CD4-positive, alpha-beta T cell treated with Interleukin-15 for 1 hour (primary cell): ENCODE results near the gene AP5S1.
A peak's percentile ranks its signal among the peaks of the same experiment; 100 is the strongest.

Source experiments
- DNase-seq: peaks from one replicate; pipeline ENCODE4 v3.0.0-alpha.2; 2020

Gene AP5S1

GRCh38 chr20:3846740-3847428 is 26.5 kb downstream of the AP5S1 start, which contains the start of gene MAVS:
TSS of gene MAVS (plus strand) at chr20:3846834. CDS start at chr20:3854625, 7,791 bp downstream.
- peak; percentile 83 for DNase-seq

- DNase-seq, result no peak
These were observed 27.1 kb downstream of the AP5S1 start for GRCh38 chr20:3847429-3847940.

GRCh38 chr20:3848565-3848964 is 28.2 kb downstream of the AP5S1 start:
- no peak for DNase-seq

GRCh38 chr20:3854462-3854871 is 34.1 kb downstream of the AP5S1 start:
- no peak for DNase-seq

GRCh38 chr20:3857405-3857804 is 37.1 kb downstream of the AP5S1 start:
- DNase-seq, result no peak

- no peak for DNase-seq
These were observed 38.3 kb downstream of the AP5S1 start for GRCh38 chr20:3858689-3859088.

GRCh38 chr20:3861191-3861590 is 40.8 kb downstream of the AP5S1 start:
- no peak for DNase-seq

- DNase-seq, result no peak
These were observed 42.0 kb downstream of the AP5S1 start for GRCh38 chr20:3862333-3862732.

GRCh38 chr20:3863317-3863716 is 43.0 kb downstream of the AP5S1 start:
- no peak for DNase-seq

- no peak for DNase-seq
These were observed 44.2 kb downstream of the AP5S1 start for GRCh38 chr20:3864518-3864917.

- DNase-seq, result no peak
These were observed 45.0 kb downstream of the AP5S1 start for GRCh38 chr20:3865152-3865886.

GRCh38 chr20:3865887-3866407 is 45.6 kb downstream of the AP5S1 start:
- DNase-seq, result no peak

- no peak for DNase-seq
These were observed 46.1 kb downstream of the AP5S1 start for GRCh38 chr20:3866464-3866863.

- DNase-seq, result no peak
These were observed 47.5 kb downstream of the AP5S1 start for GRCh38 chr20:3867802-3868201.

- DNase-seq, result no peak
These were observed 49.7 kb downstream of the AP5S1 start for GRCh38 chr20:3869839-3870634.

GRCh38 chr20:3871550-3872265 is 51.4 kb downstream of the AP5S1 start:
- no peak for DNase-seq

GRCh38 chr20:3873507-3873906 is 53.2 kb downstream of the AP5S1 start:
- no peak for DNase-seq

- DNase-seq, result no peak
These were observed 54.0 kb downstream of the AP5S1 start for GRCh38 chr20:3874194-3874844.

- DNase-seq, result no peak
These were observed 55.1 kb downstream of the AP5S1 start for GRCh38 chr20:3875378-3875974.

- no peak for DNase-seq
These were observed 55.7 kb downstream of the AP5S1 start for GRCh38 chr20:3876000-3876399.

GRCh38 chr20:3876676-3877075 is 56.3 kb downstream of the AP5S1 start:
- DNase-seq, result no peak
